Measurements from ENCODE around the gene CPED1.

CPED1 gene

GRCh38 chr7:120986650-120987049 is 1.9 kb upstream of the CPED1 start:
- no peak overlapping the region for H3K4me3 ChIP-seq (replicated peaks; ENCODE audit: low read depth, low read length)
- no peak for DNase-seq (ENCODE audit: low read depth)
- no peak for TF ChIP-seq CTCF (IDR thresholded peaks at IDR 0.05; ENCODE audit: low read length, missing control alignments)

GRCh38 chr7:120987280-120987679 is 1.2 kb upstream of the CPED1 start:
- no peak overlapping the region for H3K4me3 ChIP-seq (replicated peaks; ENCODE audit: low read depth, low read length)
- DNase-seq (ENCODE audit: low read depth): no peak
- TF ChIP-seq CTCF (IDR thresholded peaks at IDR 0.05; ENCODE audit: low read length, missing control alignments): no peak

- peak; percentile 96 for DNase-seq (ENCODE audit: low read depth)
- peak overlapping the region; percentile 64 for H3K4me3 ChIP-seq (replicated peaks; ENCODE audit: low read depth, low read length)
- TF ChIP-seq CTCF (IDR thresholded peaks at IDR 0.05; ENCODE audit: low read length, missing control alignments): peak; percentile 96
These were observed 574 bp upstream of the CPED1 start for GRCh38 chr7:120987683-120988590.

GRCh38 chr7:120989257-120990220 is 1.0 kb downstream of the CPED1 start:
- peak overlapping the region; percentile 64 for H3K4me3 ChIP-seq (replicated peaks; ENCODE audit: low read depth, low read length)
- TF ChIP-seq CTCF (IDR thresholded peaks at IDR 0.05; ENCODE audit: low read length, missing control alignments): no peak
- peak; percentile 43 for DNase-seq (ENCODE audit: low read depth)

- no peak for TF ChIP-seq CTCF (IDR thresholded peaks at IDR 0.05; ENCODE audit: low read length, missing control alignments)
- peak overlapping the region; percentile 64 for H3K4me3 ChIP-seq (replicated peaks; ENCODE audit: low read depth, low read length)
- peak; percentile 21 for DNase-seq (ENCODE audit: low read depth)
These were observed 2.1 kb downstream of the CPED1 start for GRCh38 chr7:120990468-120991118.

GRCh38 chr7:120991161-120991560 is 2.6 kb downstream of the CPED1 start:
- TF ChIP-seq CTCF (IDR thresholded peaks at IDR 0.05; ENCODE audit: low read length, missing control alignments): no peak
- H3K4me3 ChIP-seq (replicated peaks; ENCODE audit: low read depth, low read length): peak overlapping the region; percentile 64
- DNase-seq (ENCODE audit: low read depth): peak; percentile 6

All from fibroblast of pulmonary artery (primary cell).